Vagina (tissue), 2 donors: ENCODE results near the gene LSP1. TPM values are rescaled to one million over a fixed set of nuclear protein-coding genes. Genes with fewer than 3 reads are reported as not detected.

Source experiments
- DNase-seq, 2 donors: peaks; one replicate each; pipeline ENCODE4 v3.0.0-alpha.2; 2017; ENCODE audit errors: extremely low spot score in 2 of 2
- H3K27ac ChIP-seq: fragments of 200-600 bp; sonication (generic); one replicate; pipeline ENCODE4 v1.5.1; 2019
- H3K27me3 ChIP-seq: fragments of 200-600 bp; sonication (generic); one replicate; pipeline ENCODE4 v1.5.1; 2019
- H3K36me3 ChIP-seq, 2 donors: fragments of 200-600 bp; sonication (generic); one replicate each; pipeline ENCODE4 v1.5.1; 2017 to 2019
- H3K4me1 ChIP-seq: fragments of 200-600 bp; sonication (generic); one replicate; pipeline ENCODE4 v1.5.1; 2019
- H3K4me3 ChIP-seq, 2 donors: fragments of 200-600 bp; sonication (generic); 1 replicate in 1 of 2; 2 replicates in 1 of 2; pipeline ENCODE4 v1.5.1; 2016 to 2019
- H3K9me3 ChIP-seq: fragments of 200-600 bp; sonication (generic); one replicate; pipeline ENCODE4 v1.5.1; 2019
- POLR2A ChIP-seq, 2 donors: fragments of 450-650 bp; IDR thresholded peaks; one replicate each; pipeline ENCODE4 v1.6.1; 2017; ENCODE audit warnings: antibody characterized with exemption in 2 of 2, mild to moderate bottlenecking in 2 of 2, moderate library complexity in 2 of 2
- POLR2AphosphoS5 ChIP-seq, 2 donors: sonication (generic); formaldehyde crosslinking; IDR thresholded peaks; one replicate each; pipeline ENCODE4 v1.9.0; 2017; ENCODE audit warnings: antibody characterized with exemption in 2 of 2, mild to moderate bottlenecking in 2 of 2, low read depth in 1 of 2; ENCODE audit not compliant: insufficient read depth in 1 of 2
- intact Hi-C: fragments of 100-400 bp; cut with DNase I; formaldehyde crosslinking; loops from one replicate; pipeline ENCODE4 v1.15.1; 2023
- total RNA-seq: library from RNA; depleted of rRNA; stranded (reverse); fragments of >200 nt; gene quantifications from one replicate; pipeline ENCODE4 v1.2.3, GENCODE V29; 2016
- TF ChIP-seq, protein P1 (sequence below), 3 experiments: fragments of 450-650 bp in 2 of 3; fragments of 200-600 bp in 1 of 3; sonication (generic) in 1 of 3; IDR thresholded peaks; one replicate each; pipeline ENCODE4 v1.5.1; 2017 to 2019; ENCODE audit warnings: antibody characterized with exemption in 3 of 3, mild to moderate bottlenecking in 2 of 3, moderate library complexity in 2 of 3

The LSP1 gene
- total RNA-seq, 1 donor from 2014 or later, result 32.7 TPM

DNA sequence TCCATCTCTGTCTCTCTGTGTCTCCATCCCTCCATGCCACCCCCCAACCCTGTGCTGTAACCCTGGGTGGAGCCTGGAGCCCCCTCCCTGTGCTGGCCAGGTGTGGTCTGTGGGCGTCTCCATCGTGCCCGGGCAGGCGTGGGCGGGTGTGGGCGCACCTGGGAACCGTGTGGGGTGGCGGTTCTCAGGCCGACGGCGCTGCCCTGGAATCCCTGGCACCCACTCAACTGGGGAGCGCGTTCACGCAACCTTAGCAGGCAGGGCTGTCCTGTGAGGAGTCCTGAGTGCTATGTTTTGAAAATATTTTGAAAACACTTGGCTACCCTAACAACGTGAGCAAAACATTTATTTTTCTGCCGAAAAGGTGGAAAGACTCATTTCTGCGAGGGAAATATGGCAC, 71.3 kb downstream of the LSP1 start:
- DNase-seq, result no peak
- H3K27me3 ChIP-seq, result no peaks in the 10 kb centered on the region
- no peaks in the 10 kb centered on the region for H3K36me3 ChIP-seq
- peaks cover 64% of the 10 kb centered on the region for H3K4me1 ChIP-seq
- H3K9me3 ChIP-seq, result no peaks in the 10 kb centered on the region
- TF ChIP-seq, protein P1, sequence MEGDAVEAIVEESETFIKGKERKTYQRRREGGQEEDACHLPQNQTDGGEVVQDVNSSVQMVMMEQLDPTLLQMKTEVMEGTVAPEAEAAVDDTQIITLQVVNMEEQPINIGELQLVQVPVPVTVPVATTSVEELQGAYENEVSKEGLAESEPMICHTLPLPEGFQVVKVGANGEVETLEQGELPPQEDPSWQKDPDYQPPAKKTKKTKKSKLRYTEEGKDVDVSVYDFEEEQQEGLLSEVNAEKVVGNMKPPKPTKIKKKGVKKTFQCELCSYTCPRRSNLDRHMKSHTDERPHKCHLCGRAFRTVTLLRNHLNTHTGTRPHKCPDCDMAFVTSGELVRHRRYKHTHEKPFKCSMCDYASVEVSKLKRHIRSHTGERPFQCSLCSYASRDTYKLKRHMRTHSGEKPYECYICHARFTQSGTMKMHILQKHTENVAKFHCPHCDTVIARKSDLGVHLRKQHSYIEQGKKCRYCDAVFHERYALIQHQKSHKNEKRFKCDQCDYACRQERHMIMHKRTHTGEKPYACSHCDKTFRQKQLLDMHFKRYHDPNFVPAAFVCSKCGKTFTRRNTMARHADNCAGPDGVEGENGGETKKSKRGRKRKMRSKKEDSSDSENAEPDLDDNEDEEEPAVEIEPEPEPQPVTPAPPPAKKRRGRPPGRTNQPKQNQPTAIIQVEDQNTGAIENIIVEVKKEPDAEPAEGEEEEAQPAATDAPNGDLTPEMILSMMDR (IDR thresholded peaks at IDR 0.05), result no peak
- TF ChIP-seq POLR2AphosphoS5 (IDR thresholded peaks at IDR 0.05; ENCODE audit: insufficient read depth in 1 of 2, low read depth in 1 of 2), result peak in 1 of 2 donors; percentile 32
- intact Hi-C loops, result no loop called here
- H3K4me3 ChIP-seq, result no peak overlapping the region
- H3K27ac ChIP-seq, result peak overlapping the region; percentile 35

DNA sequence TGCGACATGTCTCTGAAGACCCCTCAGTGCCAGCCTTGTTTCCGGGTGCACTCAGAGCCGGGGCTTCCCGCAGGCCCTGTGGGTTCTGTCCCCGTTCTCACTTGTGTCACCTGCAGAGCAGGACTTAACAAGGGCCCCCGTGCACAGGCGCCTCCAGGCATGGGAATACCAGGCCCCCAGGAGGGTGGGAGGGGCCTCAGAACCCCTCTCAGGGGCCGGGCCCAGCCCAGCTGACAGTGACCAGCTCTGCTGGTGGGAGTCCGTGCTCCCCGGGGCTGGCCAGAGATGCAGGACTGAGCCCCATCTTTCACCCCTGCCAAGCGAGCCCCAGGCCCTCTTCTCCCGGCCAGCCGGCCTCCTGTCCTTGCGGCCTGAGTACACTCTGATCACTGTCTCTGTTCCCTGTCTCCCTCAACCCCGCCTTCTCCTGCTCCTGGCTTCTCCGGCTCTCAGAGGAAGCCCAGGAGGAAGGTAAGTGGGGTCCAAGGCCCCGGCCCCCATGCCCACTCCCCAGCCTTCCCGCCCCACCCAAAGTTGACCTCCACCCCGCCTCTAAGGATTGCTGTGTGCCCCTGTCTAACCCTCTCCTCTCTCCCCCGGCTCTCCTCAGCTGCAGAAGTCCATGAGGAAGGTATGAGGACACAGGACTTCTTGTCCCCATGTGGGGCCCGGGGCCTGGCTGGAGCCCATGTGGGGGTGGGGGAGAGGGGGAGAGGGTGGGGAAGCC, 71.9 kb downstream of the LSP1 start:
- no peak for TF ChIP-seq POLR2A (IDR thresholded peaks at IDR 0.05)
- no peak for TF ChIP-seq POLR2AphosphoS5 (IDR thresholded peaks at IDR 0.05; ENCODE audit: insufficient read depth in 1 of 2, low read depth in 1 of 2)
- TF ChIP-seq, protein P1 (IDR thresholded peaks at IDR 0.05), result no peak
- peaks cover 64% of the 10 kb centered on the region for H3K4me1 ChIP-seq
- peak overlapping the region; percentile 35 for H3K27ac ChIP-seq
- no peaks in the 10 kb centered on the region for H3K9me3 ChIP-seq
- intact Hi-C loops, result no loop called here
- no peaks in the 10 kb centered on the region for H3K36me3 ChIP-seq
- no peaks in the 10 kb centered on the region for H3K27me3 ChIP-seq
- H3K4me3 ChIP-seq, result no peak overlapping the region
- no peak for DNase-seq

DNA sequence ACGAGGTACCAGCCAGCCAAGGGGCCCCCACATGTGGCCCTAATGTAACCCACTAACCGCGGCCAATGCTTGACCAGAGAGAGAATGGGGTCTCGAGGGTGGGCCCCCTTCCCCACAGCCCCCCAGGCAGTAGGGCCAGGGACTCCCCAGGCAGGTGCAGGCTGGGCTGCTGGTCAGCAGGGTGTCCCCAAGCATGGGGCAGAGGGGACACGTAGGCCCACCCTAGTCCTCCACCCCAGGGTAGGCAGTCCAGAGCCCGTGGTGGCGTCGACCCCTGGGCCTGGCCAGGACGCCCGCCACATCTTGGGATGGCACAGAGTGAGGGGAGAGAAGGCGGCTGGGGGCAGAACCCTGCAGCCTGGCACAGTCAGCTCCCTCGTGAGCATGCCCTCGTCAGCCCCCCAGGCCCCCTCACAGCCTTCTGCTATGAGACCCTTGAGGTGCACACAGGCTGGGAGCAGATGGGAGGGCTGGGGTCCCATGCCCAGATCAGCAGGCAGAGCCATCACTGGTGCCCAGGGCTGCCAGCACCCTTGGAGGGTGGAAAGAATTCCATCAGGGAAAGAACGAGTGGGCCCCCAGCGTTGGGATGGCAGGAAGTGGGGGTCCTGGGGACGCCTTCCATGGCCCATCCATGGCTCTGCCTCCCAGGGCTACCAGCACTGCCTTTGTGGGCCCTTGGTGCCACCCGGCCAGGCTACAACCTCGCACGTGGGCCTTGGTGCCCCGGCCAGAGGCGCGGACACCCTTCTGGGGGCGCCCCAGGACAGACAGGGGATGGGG, 72.7 kb downstream of the LSP1 start:
- Histone ChIP-seq H3K4me3 (no peak overlapping the region), H3K27ac (peak overlapping the region; percentile 35), H3K9me3 (no peaks in the 10 kb centered on the region), H3K4me1 (peaks cover 64% of the 10 kb centered on the region), H3K36me3 (no peaks in the 10 kb centered on the region), H3K27me3 (no peaks in the 10 kb centered on the region)
- TF ChIP-seq POLR2A (IDR thresholded peaks at IDR 0.05), result no peak
- TF ChIP-seq POLR2AphosphoS5 (IDR thresholded peaks at IDR 0.05; ENCODE audit: insufficient read depth in 1 of 2, low read depth in 1 of 2), result no peak
- TF ChIP-seq, protein P1 (IDR thresholded peaks at IDR 0.05), result no peak
- DNase-seq, result no peak
- intact Hi-C loops, result no loop called here

DNA sequence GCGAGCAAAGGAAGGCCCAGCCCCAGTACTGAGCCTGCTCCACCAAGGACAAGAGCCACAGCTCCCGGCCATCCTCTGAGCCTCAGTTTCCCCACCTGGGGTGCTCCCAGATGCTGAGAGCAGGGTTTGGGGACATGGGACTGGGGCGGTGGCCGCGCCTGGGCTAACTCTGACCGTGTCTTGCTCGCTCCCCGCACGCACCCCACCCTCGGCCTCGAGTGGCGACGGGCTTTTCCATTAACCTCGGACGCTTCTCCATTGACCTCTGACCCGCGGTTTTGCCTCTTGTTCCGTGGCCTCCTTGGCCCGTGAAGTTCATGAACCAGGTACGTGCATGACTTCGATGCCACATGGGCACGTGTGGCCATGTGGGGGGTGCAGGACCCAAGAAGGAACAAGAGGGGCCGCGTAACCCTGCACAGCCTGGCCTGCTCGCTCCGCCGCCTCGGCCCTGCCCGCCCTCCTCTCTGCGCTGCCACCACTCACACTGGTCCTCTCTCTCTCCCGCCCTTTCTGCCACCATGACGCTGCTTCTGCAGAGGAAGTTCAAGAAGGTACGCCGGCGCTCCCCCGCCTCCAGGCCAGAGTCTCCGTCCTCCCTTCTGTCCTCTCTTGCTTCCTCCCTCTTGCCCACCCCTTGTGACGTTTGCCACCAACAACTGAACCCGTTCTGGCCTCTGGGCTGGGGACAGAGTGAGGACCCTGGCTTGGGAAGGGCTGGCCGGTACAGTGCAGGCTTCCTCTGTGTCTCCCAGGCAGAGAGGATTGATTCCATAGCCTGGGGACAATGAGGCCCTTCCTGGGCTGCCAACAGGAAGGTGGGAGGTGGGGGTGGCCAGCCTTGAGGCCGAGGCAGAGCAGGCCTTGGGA, 73.5 kb downstream of the LSP1 start:
- Histone ChIP-seq H3K36me3 (no peaks in the 10 kb centered on the region), H3K27me3 (no peaks in the 10 kb centered on the region), H3K4me3 (no peak overlapping the region), H3K9me3 (no peaks in the 10 kb centered on the region), H3K4me1 (peaks cover 64% of the 10 kb centered on the region), H3K27ac (peak overlapping the region; percentile 68)
- DNase-seq, result no peak
- intact Hi-C loops, result no loop called here
- TF ChIP-seq POLR2AphosphoS5 (IDR thresholded peaks at IDR 0.05; ENCODE audit: insufficient read depth in 1 of 2, low read depth in 1 of 2) (no peak), POLR2A (IDR thresholded peaks at IDR 0.05) (no peak)
- TF ChIP-seq, protein P1 (IDR thresholded peaks at IDR 0.05), result no peak
